Measurements from ENCODE around the gene SCLT1. TPM values are rescaled to one million over a fixed set of nuclear protein-coding genes. Genes with fewer than 3 reads are reported as not detected.

The SCLT1 gene
- total and polyA plus RNA-seq, 2 donors (not counting 1 experiment from before 2014, with no cell fraction given), result 3.5 to 27.2 TPM

DNA sequence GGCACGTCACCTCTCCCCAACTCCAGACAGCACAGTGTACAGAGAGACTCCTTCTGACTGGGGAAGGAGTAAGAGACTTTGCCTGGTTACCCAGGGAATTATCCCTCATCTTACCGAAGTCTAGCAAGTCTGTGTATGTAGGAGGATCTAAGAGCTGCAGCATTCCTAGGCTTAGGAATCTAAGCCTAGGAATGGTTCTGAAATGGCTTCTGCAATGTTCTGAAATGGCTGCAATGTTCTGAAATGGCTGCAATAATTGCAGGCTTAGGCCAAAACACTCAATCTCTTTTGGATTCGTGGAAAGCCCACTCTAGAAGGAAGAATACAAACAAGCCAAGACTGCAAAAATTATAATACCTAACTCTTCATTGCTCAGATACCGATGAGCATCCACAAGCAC is 106.4 kb downstream of the SCLT1 start:
- TF ChIP-seq, protein P1, sequence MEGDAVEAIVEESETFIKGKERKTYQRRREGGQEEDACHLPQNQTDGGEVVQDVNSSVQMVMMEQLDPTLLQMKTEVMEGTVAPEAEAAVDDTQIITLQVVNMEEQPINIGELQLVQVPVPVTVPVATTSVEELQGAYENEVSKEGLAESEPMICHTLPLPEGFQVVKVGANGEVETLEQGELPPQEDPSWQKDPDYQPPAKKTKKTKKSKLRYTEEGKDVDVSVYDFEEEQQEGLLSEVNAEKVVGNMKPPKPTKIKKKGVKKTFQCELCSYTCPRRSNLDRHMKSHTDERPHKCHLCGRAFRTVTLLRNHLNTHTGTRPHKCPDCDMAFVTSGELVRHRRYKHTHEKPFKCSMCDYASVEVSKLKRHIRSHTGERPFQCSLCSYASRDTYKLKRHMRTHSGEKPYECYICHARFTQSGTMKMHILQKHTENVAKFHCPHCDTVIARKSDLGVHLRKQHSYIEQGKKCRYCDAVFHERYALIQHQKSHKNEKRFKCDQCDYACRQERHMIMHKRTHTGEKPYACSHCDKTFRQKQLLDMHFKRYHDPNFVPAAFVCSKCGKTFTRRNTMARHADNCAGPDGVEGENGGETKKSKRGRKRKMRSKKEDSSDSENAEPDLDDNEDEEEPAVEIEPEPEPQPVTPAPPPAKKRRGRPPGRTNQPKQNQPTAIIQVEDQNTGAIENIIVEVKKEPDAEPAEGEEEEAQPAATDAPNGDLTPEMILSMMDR (IDR thresholded peaks at IDR 0.05), result no peak
- TF ChIP-seq EZH2 (IDR thresholded peaks at IDR 0.05; ENCODE audit: borderline replicate concordance, insufficient read depth, low read depth, low read length, poor library complexity, severe bottlenecking), result no peak
- CTCF ChIA-PET, result no interaction called here

DNA sequence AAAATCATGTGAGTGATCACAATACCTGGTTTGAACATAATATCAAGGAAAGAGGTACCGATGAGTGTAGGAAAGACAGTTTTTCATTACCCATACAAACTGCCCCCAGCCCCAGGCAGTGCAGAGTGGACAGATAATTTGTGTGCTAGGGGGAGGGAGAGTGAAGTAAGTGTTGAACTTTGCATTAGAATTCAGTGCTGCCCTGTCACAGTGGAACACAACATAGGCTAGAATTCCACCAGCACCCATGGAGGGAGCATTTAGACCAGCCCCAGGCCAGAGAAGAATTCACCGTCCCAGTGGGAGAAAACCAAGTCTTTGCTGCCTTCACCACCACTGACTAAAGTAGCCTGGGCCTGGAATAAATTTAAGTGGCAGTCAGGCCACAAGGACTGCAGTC is 107.3 kb downstream of the SCLT1 start:
- 100% methylated on average over 1 of the region's 2 CpGs for WGBS (ENCODE audit: insufficient coverage)
- ATAC-seq (ENCODE audit: low read depth) (no peak), DNase-seq (no peak)
- Histone ChIP-seq H3K4me1 (ENCODE audit: control insufficient read depth in 2 of 2, insufficient read depth in 2 of 2, low read length in 2 of 2) (no peaks in the 10 kb centered on the region), H3K9me3 (ENCODE audit: control extremely low read depth in 1 of 3, control insufficient read depth in 2 of 3, insufficient read depth in 1 of 3, low read length in 2 of 3) (no peaks in the 10 kb centered on the region), H3K27ac (ENCODE audit: low read length in 2 of 2) (no peak overlapping the region), H3K79me2 (ENCODE audit: control insufficient read depth, insufficient read depth, low read length) (no peaks in the 10 kb centered on the region), H3K27me3 (replicated peaks in 1 of 4; ENCODE audit: control extremely low read depth in 1 of 4, control insufficient read depth in 3 of 4, insufficient read depth in 4 of 4, low read length in 3 of 4) (no peaks in the 10 kb centered on the region), H3K4me2 (replicated peaks; ENCODE audit: low read depth, low read length, poor library complexity, severe bottlenecking) (no peak overlapping the region), H3K4me3 (ENCODE audit: control extremely low read depth in 1 of 5, extremely low read depth in 1 of 5, insufficient read depth in 1 of 5, low read depth in 2 of 5, low read length in 4 of 5) (no peak overlapping the region), H3K9ac (ENCODE audit: low read length) (no peak overlapping the region), H4K20me1 (ENCODE audit: control insufficient read depth, insufficient read depth, low read length, poor library complexity, severe bottlenecking) (no peaks in the 10 kb centered on the region), H3K36me3 (replicated peaks in 1 of 2; ENCODE audit: control extremely low read depth in 1 of 2, control insufficient read depth in 1 of 2, extremely low read depth in 1 of 2, insufficient read depth in 2 of 2, low read length in 1 of 2) (peaks cover 0 to 18% of the 10 kb centered on the region in 2 experiments), H2AFZ (ENCODE audit: insufficient read depth, low read depth, low read length, poor library complexity, severe bottlenecking) (no peak overlapping the region)
- POLR2A ChIA-PET, result no interaction called here
- Mint-ChIP-seq H3K4me1 (no peaks in the 10 kb centered on the region), H3K4me3 (no peak overlapping the region), H3K9me3 (ENCODE audit: insufficient read depth) (peaks cover 4% of the 10 kb centered on the region), H3K27me3 (no peaks in the 10 kb centered on the region), H3K27ac (no peak overlapping the region)
- no peak for TF ChIP-seq EZH2 (IDR thresholded peaks at IDR 0.05; ENCODE audit: borderline replicate concordance, insufficient read depth, low read depth, low read length, poor library complexity, severe bottlenecking)
- TF ChIP-seq, protein P1 (IDR thresholded peaks at IDR 0.05), result no peak
- CTCF ChIA-PET, result no interaction called here
- intact Hi-C loops (cut with micrococcal nuclease), result no loop called here

More for the DNA sequence above, 106.4 kb downstream of the SCLT1 start:
- no peaks in the 10 kb centered on the region for H3K27me3 ChIP-seq (replicated peaks in 1 of 4; ENCODE audit: control extremely low read depth in 1 of 4, control insufficient read depth in 3 of 4, insufficient read depth in 4 of 4, low read length in 3 of 4)
- Mint-ChIP-seq H3K27me3 (no peaks in the 10 kb centered on the region), H3K9me3 (ENCODE audit: insufficient read depth) (peaks cover 4% of the 10 kb centered on the region), H3K4me1 (no peaks in the 10 kb centered on the region), H3K4me3 (no peak overlapping the region), H3K27ac (no peak overlapping the region)
- intact Hi-C loops (cut with micrococcal nuclease), result no loop called here
- WGBS (ENCODE audit: insufficient coverage), result 92% methylated on average over 2 of the region's 4 CpGs
- peaks cover 0 to 18% of the 10 kb centered on the region in 2 experiments for H3K36me3 ChIP-seq (replicated peaks in 1 of 2; ENCODE audit: control extremely low read depth in 1 of 2, control insufficient read depth in 1 of 2, extremely low read depth in 1 of 2, insufficient read depth in 2 of 2, low read length in 1 of 2)
- no peak overlapping the region for H3K4me3 ChIP-seq (ENCODE audit: control extremely low read depth in 1 of 5, extremely low read depth in 1 of 5, insufficient read depth in 1 of 5, low read depth in 2 of 5, low read length in 4 of 5)
- no peaks in the 10 kb centered on the region for H3K4me1 ChIP-seq (ENCODE audit: control insufficient read depth in 2 of 2, insufficient read depth in 2 of 2, low read length in 2 of 2)
- no peak for DNase-seq
- no peak for ATAC-seq (ENCODE audit: low read depth)
- POLR2A ChIA-PET, result no interaction called here
- no peak overlapping the region for H3K27ac ChIP-seq (ENCODE audit: low read length in 2 of 2)
- no peak overlapping the region for H2AFZ ChIP-seq (ENCODE audit: insufficient read depth, low read depth, low read length, poor library complexity, severe bottlenecking)
- H3K79me2 ChIP-seq (ENCODE audit: control insufficient read depth, insufficient read depth, low read length), result no peaks in the 10 kb centered on the region
- H3K4me2 ChIP-seq (replicated peaks; ENCODE audit: low read depth, low read length, poor library complexity, severe bottlenecking), result no peak overlapping the region
- no peaks in the 10 kb centered on the region for H3K9me3 ChIP-seq (ENCODE audit: control extremely low read depth in 1 of 3, control insufficient read depth in 2 of 3, insufficient read depth in 1 of 3, low read length in 2 of 3)
- no peaks in the 10 kb centered on the region for H4K20me1 ChIP-seq (ENCODE audit: control insufficient read depth, insufficient read depth, low read length, poor library complexity, severe bottlenecking)
- H3K9ac ChIP-seq (ENCODE audit: low read length), result no peak overlapping the region

All from B cell (primary cell).